Astrocyte (in vitro differentiated cells and primary cell): ENCODE measurements around the gene ZNF862.

Experiments
- CTCF ChIP-seq: IDR thresholded peaks from 2 replicates; pipeline ENCODE4 v1.5.1; 2011; ENCODE audit warnings: low read depth, mild to moderate bottlenecking, inconsistent platforms, low read length, moderate library complexity; ENCODE audit not compliant: insufficient read depth
- EZH2 ChIP-seq: IDR thresholded peaks from 2 replicates; pipeline ENCODE4 v1.6.1; 2012; ENCODE audit warnings: mild to moderate bottlenecking, low read length, inconsistent platforms; ENCODE audit not compliant: insufficient read depth

- TF ChIP-seq CTCF = no peak
- no peak for TF ChIP-seq EZH2
Observed at GRCh38 chr7:149866139-149866778, 28.1 kb downstream of the ZNF862 start.
